HS-5 (cell line): ENCODE measurements around the gene MOGAT3.

Source experiments
- DNase-seq: peaks from one replicate; pipeline ENCODE4 v3.0.0-alpha.2; 2012; ENCODE audit warnings: low read depth

The MOGAT3 gene, protein sequence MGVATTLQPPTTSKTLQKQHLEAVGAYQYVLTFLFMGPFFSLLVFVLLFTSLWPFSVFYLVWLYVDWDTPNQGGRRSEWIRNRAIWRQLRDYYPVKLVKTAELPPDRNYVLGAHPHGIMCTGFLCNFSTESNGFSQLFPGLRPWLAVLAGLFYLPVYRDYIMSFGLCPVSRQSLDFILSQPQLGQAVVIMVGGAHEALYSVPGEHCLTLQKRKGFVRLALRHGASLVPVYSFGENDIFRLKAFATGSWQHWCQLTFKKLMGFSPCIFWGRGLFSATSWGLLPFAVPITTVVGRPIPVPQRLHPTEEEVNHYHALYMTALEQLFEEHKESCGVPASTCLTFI

DNA sequence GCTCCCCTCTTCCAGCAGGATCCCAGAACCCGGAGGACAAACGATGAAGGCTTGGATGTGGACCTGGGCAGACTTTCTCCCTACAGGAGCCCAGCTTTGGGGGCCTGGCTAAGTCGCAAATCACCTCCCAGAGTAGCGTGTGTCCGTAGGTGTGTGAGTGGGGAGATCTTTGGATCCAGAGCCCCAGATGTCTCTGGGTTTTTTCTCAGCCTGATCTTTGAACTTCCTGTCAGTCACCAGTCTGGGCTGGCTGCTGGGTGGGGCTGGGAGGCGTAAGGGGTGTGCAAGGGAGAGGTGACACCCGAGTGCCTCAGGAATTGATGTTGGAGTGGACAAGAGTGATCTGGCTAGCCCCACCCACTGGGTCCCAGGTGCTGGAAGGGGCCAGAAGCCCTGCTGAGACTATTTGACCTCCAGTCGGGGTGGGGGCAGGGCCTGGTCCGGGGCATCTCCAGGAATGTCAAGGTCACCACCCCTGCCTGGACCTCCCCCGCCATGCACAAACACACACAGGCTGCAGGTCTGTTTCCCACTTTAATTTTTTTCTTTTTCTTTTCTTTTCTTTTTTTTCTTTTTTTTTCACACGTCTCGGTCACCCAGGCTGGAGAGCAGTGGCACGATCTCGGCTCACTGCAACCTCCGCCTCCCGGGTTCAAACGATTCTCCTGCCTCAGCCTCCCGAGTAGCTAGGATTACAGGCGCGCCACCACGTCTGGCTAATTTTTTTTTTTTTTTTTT, at the start of gene MOGAT3:
MOGAT3 (minus strand) TSS at position 175 of the 738 bp plus-strand sequence. CDS start 182 bp downstream, outside the sequence.
- no peak for DNase-seq

DNA sequence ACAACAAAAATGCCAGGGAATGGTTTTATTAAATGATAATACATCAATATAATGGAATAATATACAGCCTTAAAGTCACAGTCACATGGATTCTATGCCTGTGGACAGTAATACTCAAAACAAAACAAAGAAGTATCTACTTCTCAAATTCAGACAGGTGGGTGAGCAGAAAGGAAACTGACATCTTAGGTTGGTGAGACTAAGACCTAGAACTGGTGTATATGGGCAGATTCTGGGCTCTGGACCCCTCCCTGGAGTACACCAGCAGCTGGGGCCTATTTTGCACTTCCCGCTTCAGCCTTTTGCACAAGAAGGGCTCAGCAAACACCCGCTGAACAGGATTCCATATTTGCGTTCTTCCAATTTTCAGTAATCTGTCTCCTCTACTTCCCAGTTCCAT, 49.5 kb upstream of the MOGAT3 start:
- no peak for DNase-seq

DNA sequence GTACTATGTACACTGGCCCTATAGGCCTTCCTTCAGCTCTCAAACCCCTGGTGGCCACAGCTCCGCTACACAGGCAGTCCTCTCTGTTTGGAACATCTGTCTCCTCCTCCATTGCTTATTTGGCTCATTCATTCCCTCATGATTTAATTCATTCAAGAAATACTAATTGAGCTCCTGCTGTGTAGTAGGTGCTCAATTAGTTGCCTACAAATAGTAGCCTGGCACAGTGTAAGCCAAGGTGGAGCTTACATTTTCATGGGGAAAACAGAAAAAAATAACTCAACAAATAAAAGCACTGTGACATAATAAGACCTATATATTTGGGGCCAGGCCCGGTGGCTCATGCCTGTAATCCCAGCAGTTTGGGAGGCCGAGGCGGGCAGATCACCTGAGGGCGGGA, 47.4 kb upstream of the MOGAT3 start:
- DNase-seq: no peak

DNA sequence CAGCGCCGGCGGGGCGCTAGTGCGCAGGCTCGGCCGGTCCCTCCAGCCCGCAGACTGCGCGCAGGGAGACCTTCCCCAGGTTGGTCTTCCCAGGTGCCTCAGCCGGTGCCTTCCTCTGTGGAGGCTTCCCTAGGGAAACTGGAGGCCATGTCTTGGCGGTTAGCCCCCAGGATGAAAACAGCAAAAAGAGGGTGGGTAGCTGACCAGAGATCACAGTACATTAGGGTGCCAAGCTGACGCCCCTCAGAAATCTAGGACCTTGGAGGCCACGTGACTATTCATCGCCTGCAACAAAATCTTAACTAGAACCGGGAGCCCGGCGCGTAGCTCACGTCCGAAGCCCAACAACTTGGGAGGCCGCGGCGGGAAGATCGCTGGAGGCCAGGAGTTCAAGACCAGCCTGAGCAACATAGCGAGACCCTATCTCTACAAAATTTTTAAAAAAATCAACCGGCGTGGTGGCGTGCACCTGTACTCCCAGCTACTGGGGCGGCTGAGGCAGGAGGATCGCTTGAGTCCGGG, 44.4 kb upstream of the MOGAT3 start:
- no peak for DNase-seq

DNA sequence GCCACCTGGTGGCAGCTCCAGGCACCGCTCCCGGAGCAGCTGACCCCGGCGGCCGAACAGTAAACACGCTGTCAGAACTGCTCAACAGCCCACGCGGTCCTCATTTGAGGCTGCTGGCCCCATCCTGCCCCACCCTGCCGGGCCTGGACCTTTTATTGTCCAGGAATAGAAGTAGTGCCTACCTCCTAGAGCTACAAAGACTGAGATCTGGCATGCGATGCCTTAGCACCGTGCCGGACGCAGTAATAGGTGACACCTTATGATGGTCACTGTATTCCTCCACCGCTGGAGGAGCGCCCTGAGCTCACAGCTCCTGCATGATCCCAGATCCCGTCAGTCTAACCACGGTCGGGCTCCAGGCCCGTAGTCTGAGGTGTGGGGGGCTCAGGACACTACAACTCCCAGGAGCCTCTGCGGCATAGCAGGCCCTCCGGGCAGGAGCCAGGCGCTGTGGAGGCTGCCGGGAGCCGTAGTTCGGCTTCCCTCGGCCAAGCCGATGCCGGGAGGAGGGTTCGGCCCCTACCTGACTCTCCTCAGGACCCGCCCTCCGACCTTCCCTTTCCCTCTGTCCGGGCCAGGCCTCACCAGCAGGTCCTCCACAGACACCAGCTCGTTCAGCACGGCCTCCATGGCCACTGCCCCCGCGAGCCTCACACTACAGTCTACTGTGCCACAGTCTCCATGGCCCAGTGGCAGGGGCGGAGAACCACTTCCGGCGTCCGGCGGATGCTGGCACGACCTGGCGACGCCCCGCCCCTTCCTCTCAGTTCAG, 43.7 kb upstream of the MOGAT3 start, which contains the start of gene FIS1:
FIS1 (minus strand) TSS at position 707 of the 772 bp plus-strand sequence; CDS start at position 630, 77 bp downstream.
- DNase-seq: peak; percentile 56

DNA sequence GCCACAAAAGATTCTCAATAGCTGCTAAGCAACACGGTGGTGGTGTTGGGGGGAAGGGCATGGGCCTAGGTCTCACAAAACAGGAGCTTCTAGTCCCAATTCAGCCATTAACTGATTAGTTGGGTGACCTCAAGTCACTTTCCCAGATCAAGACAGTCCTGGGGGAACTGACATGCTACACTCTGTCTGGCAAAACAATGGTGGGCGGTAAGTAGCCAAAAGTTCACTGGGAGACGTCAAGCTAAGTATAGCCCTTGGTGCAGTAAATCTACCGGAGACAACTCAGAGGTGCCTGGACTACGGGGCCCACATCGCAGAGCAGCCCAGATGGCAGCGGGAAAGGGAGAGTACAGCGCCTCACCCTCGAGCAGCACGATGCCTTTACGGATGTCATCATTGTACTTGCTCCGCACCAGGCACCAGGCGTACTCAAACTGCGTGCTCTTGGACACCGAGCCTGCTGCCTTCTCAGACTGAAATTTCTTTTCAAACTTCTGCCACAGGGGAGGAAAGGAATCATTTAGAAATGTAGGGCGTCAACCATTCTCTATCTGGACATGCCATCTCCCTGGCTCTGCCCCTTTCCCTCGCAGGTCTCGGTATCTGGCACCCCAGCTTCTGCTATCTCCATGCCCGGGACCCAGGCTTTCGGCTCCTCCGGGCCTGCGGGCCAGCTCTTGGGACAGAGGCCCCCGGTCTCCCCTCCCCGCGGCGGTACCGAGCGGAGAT, 43.0 kb upstream of the MOGAT3 start:
- no peak for DNase-seq

DNA sequence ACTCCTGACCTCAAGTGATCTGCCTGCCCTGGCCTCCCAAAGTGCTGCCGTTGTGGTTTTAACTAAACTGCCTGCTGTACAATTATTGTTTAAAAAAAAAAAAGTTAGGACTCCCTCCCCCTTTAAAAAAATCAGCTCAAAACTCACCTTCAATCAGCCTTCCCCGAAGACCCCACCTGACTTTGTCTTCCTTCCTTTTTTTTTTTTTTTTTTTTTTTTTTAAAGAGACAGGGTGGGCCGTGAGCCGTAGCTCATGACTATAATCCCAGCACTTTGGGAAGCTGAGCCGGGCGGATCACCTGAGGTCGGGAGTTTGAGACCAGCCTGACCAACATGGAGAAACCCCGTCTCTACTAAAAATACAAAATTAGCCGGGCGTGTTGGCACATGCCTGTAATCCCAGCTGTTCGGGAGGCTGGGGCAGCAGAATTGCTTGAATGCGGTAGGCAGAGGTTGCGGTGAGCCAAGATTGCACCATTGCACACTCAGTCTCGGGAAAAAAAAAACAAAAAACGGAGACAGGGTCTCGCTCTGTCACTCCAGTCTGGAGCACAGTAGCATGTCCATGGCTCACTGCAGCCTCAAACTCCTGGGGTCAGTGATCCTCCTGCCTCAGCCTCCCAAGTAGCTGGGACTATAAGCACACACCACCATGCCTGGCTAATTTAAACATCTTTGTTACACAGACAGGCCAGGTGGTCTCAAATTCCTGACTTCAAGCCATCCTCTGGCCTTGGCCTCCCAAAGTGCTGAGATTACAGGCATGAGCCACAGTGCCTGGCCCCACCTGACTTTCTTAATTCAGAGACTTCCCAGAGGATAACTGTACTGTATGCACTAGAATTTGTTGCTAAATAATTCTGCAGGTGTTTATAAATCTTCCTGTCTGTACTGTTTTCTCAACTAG, 40.9 kb upstream of the MOGAT3 start:
- no peak for DNase-seq

DNA sequence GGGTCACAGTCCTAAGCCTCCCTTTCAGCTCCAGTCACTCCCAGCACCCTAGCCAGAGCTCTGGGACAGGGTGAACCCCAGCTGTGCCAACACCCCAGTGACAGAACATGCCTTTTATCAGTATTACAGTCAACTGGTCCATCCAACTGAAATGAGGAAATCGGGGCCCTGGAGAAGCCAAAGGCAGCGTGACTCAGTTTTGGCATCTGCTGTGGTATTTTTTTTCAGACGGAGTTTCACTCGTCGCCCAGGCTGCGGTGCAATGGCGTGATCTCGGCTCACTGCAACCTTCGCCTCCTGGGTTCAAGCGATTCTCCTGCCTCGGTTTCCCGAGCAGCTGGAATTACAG, 40.2 kb upstream of the MOGAT3 start:
- no peak for DNase-seq

DNA sequence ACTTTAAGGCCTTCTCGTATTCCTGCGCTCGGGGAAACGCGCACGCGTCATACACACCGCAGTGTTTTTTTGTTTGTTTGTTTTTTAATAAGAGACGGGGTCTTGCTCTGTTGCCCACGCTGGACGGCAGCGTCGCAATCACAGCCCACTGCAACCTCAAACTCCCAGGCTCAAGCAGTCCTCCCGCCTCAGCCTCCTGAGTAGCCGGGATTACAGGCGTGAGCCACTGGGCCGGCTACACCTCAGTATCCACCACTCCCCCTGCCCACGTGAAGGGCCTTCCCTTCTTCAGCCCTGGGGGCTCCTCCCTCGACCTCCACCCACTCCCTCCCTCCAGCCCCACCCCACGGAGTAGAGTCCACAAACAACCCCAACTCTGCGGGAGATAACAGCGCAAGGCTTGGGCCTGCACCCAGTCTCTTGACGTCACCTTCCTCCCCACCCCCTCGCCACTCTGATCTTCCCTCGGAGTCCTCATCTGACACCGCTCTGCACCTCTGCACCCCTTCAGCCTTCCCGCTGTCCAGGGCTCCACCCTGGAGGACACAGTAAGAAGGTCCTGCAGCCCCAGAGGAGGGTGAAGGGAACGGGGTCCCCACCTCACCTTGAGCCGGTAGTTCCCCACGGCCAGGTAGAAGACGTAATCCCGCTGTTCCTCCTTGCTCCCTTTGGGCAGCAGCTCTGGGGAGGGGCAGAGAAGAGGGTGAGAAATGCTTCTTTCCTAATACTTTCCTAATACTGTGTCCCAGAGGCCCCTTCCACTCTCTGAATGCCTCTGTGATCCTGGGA, 39.6 kb upstream of the MOGAT3 start:
- DNase-seq: no peak

DNA sequence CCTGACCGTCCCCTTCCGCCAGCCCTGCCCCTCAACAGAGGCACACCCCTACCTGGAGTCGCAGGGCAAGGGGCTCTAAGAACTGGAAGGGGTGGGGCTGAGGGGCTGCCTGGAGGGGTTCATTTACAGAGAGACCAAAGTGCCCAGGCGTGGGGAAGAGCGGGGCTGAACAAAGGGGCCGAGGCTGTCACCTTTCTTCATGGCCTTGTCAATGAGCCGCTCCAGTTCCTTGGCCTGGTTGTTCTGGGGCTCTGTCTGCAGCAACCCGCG, 39.0 kb upstream of the MOGAT3 start:
- no peak for DNase-seq

DNA sequence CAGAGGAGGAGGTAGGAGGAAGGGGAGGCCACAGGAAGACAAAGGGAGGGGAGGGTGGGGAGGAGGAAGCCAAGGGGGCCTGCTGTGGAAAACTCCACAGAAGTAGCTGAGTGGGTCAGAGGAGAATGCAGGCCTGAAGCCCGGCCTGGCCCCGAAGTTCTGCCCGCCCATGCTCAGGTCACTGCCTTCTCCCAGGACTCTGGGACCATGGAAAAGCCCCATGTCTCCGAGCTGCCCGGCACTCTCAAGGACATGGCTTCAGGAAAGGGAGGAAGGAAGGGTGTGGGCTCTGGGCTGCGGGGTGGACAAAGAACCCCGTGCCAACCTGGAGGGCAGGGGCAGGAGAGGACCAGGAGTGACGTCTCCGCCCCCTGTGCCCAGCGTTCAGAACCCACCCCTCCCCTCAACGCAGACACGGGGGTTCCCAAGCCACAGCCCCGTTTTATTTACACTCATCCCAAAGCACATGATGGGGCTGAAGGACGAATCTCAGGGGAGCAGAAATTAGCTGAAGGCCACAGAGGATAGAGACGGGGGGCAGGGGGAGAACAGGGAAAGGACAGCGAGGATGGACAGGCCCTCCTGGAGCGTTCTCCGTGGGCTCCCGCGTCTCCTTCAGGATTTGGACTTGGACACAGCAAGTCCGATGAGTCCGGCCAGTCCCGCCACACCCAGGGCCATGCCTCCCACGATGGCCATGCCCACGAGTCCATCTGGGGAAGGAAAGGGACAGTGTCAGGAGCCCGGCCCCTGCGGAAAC, 38.5 kb upstream of the MOGAT3 start:
- DNase-seq: no peak

DNA sequence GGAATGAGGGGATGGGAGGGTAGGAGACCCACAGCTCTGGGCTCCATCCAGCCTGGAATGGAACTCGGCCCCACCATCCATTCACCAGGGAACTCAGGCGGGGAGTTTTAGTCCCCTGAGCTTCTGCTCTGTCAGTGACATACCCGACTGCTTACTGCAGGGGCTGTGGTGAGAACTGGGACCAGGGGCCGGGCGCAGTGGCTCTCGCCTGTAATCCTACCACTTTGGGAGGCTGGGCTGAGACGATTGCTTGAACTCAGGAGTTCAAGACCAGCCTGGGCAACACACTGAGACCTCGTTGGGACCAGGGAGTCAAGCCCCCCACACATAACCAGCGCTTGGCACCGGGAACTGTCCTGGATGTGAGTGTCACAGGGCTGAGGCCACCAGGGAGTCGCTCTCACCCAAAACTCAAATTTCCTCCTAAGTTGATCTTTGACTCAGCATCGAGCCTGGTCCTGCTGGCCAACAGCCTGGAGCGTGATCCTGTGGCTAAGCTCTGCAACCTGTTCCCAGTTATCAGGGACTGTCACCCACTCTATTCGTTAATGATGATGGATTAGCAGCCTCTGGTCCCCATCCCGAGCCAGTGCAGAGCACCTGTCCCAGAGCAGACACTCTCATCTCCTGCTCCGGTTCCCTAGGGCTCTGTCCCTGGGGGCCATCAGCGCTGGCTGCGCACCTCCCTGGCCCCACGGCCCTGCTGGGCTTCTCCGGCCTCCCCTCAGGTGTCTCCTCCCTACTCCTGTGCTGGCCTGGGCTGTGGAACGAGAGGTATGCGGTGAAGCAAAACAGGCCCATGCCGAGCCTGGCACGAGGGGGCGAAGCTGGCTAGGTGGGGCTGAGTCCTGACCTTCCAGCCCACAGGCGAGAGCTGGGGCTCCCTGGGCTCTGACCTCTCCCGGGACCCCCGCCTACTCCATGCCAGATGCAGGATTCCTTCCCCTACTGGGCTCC, 37.7 kb upstream of the MOGAT3 start:
- DNase-seq: no peak

DNA sequence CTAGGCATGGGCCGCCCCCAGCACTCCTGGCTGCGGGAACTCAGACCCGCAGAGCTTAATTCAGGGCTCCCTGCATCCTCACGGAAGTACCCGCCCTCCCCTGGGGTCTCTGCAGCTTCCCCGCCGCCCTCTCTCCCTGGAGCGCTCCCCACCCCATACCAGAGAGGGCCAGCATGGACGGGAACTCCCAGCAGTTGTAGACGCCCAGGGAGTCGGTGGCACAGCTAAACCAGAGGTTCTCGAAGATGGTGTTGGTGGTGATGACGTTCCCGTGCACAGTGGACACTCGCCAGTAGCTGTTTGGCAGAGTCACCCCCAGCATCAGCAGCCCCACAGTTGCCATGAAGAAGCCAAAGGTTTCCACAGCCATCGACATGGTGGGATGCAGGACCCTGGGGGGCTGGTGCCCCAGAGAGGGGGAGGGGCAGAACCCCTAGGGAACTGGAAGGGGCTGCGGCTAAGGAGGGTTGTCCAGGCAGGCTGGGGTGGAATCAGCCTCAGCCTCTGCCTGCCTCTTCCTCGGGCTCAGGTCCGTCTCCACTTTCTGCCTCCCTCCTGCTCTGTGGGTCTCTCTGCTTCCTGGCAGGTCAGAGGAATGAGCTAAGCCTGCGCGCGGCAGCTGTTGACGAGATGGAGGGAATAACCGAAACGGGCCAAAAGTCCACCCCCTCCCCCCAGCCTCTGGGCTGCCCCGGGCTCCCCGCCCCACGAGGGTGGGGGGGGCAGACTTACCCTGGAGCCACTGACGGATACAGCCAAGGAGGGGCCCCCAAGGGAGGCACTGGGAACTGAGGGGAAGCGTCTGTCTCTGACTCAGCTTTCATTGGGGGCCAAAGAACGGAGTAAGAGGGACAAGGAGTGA, 36.6 kb upstream of the MOGAT3 start, which contains the start of gene CLDN15:
CLDN15 (minus strand) TSS at position 597 of the 862 bp plus-strand sequence; CDS start at position 376, 221 bp downstream.
- no peak for DNase-seq

DNA sequence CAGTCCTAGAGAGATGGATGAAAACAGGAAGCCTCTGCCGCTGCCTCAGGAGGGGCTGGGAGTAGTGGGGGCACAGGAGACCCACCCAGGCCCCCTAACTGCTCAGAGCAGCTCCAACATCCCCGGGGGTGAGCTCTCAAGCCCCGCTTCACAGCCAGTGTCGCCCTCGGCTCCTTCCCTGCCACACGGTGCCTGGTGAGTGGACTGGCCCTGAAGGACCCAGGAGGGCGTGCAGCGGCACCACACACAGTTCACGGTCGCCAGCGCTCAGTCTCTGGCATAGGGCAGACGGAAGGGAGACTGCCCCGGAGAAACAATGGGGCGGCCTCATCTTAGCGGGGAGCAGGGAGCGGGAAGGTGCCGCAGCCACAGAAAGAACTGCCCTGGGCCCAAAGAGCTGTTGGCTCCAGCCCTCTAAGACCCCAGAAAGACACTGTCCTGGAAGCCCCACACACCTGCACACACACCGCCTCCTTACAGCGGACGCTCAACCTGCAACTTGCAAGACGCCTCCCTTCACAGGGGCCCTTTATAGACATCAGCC, 35.5 kb upstream of the MOGAT3 start:
- no peak for DNase-seq

DNA sequence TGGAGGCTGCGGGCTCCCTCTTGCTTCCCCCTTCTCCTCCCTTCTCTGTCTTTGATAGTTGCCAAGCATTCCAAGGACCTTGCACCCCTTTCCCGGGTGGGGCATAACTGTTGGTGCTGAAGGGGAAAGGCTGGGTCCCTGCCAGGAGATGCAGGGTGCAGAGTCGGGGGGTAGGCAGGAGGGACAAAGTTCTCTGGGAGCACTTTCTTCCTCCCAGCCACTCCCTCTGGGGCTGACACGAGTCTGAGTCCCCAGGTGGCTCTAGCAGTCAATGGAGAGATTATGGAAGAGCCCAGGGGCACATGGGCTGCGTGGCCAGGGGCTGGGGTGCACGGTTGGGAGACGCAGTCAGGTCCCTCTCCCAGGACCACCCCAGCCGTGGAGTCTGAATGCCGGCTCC, 34.7 kb upstream of the MOGAT3 start:
- DNase-seq: no peak

DNA sequence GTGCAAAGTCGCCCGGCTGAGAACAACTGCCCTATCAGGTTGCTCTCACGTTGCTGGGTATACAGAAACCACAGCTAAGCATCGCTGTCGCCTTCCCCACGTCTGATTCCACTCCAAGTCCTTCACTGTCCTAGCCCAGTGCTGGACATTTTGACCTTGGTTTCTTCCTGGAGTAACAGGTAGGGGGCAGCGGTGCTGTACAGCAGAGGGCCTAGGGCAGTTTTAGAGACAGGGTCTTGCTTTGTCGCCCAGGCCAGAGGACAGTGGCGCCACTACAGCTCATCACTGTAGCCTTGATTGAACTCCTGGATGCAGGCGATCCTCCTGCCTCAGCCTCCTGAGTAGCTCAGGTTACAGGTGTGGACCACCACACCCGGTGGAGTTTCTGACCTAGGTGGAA, 34.2 kb upstream of the MOGAT3 start:
- no peak for DNase-seq

DNA sequence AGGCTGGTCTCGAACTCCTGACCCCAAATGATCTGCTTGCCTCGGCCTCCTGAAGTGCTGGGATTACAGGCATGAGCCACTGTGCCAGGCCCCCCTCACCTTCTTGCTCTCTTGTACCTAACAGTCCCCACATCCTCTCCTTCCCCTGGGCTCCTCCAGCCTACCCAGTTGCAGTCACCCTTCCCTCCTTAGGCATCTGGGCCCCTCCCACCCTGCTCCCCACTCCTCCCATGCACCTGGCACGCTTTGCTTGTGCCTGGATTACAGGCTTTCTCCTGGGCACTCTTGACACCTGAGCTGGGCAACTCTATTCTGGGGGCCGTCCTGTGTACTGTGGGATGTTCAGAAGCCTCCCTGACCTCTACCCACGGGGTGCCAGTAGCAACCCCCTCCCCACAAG, 33.8 kb upstream of the MOGAT3 start:
- no peak for DNase-seq
